ENCODE results near the gene CDK5RAP3.

The CDK5RAP3 gene

GRCh38 chr17:47995241-47995935 is 24.5 kb downstream of the CDK5RAP3 start:
- TF ChIP-seq CEBPB (IDR thresholded peaks at IDR 0.05) (no peak), TCF12 (IDR thresholded peaks at IDR 0.05; ENCODE audit: low read depth) (no peak), EGR1 (IDR thresholded peaks at IDR 0.05) (no peak), NFIC (IDR thresholded peaks at IDR 0.05) (no peak), ZBTB7A (IDR thresholded peaks at IDR 0.05; ENCODE audit: low read depth) (no peak), EP300 (IDR thresholded peaks at IDR 0.05; ENCODE audit: borderline replicate concordance) (no peak), CREB1 (IDR thresholded peaks at IDR 0.05; ENCODE audit: low read depth) (no peak)
- TF ChIP-seq, protein P1, sequence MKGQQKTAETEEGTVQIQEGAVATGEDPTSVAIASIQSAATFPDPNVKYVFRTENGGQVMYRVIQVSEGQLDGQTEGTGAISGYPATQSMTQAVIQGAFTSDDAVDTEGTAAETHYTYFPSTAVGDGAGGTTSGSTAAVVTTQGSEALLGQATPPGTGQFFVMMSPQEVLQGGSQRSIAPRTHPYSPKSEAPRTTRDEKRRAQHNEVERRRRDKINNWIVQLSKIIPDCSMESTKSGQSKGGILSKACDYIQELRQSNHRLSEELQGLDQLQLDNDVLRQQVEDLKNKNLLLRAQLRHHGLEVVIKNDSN (IDR thresholded peaks at IDR 0.05), result no peak
- TF ChIP-seq, protein P2, sequence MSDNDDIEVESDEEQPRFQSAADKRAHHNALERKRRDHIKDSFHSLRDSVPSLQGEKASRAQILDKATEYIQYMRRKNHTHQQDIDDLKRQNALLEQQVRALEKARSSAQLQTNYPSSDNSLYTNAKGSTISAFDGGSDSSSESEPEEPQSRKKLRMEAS (IDR thresholded peaks at IDR 0.05), result no peak

DNA sequence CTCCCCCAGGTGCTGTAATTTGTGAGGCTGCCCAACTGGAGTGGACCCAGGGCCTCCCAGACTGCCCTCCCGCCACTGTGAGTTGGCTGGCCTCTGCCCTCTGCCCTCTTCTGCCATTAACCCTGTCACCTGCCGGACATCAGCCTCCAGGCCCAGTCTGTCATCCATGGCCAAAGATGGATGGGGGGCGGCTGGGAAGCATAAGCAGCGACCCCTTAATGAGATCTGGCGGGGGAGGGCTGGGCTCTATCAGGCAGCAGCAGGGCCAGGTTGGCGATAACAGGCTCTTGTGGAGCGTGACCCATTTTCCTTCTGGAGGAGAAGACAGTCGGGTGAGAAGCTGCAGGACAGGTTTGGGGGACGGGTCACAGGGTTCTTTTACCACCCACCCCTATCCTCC is 25.3 kb downstream of the CDK5RAP3 start:
- no peak for TF ChIP-seq NFIC (IDR thresholded peaks at IDR 0.05)

- TF ChIP-seq EGR1 (IDR thresholded peaks at IDR 0.05), result no peak
- TF ChIP-seq RAD21 (IDR thresholded peaks at IDR 0.05; ENCODE audit: low read depth), result no peak
- no peak for TF ChIP-seq CREB1 (IDR thresholded peaks at IDR 0.05; ENCODE audit: low read depth)
- no peak for TF ChIP-seq TAF1 (IDR thresholded peaks at IDR 0.05; ENCODE audit: low read depth)
- TF ChIP-seq NFIC (IDR thresholded peaks at IDR 0.05), result no peak
- no peak for TF ChIP-seq FOXM1 (IDR thresholded peaks at IDR 0.05; ENCODE audit: borderline replicate concordance, low read depth)
- no peak for TF ChIP-seq CEBPB (IDR thresholded peaks at IDR 0.05)
- TF ChIP-seq, protein P1 (IDR thresholded peaks at IDR 0.05), result no peak
- TF ChIP-seq EP300 (IDR thresholded peaks at IDR 0.05; ENCODE audit: borderline replicate concordance), result no peak
- TF ChIP-seq, protein P2 (IDR thresholded peaks at IDR 0.05), result no peak
- no peak for TF ChIP-seq YY1 (IDR thresholded peaks at IDR 0.05; ENCODE audit: low read depth)
- TF ChIP-seq TCF12 (IDR thresholded peaks at IDR 0.05; ENCODE audit: low read depth), result no peak
- no peak for TF ChIP-seq TEAD4 (IDR thresholded peaks at IDR 0.05)
- no peak for TF ChIP-seq ZBTB7A (IDR thresholded peaks at IDR 0.05; ENCODE audit: low read depth)
- TF ChIP-seq, protein P3, sequence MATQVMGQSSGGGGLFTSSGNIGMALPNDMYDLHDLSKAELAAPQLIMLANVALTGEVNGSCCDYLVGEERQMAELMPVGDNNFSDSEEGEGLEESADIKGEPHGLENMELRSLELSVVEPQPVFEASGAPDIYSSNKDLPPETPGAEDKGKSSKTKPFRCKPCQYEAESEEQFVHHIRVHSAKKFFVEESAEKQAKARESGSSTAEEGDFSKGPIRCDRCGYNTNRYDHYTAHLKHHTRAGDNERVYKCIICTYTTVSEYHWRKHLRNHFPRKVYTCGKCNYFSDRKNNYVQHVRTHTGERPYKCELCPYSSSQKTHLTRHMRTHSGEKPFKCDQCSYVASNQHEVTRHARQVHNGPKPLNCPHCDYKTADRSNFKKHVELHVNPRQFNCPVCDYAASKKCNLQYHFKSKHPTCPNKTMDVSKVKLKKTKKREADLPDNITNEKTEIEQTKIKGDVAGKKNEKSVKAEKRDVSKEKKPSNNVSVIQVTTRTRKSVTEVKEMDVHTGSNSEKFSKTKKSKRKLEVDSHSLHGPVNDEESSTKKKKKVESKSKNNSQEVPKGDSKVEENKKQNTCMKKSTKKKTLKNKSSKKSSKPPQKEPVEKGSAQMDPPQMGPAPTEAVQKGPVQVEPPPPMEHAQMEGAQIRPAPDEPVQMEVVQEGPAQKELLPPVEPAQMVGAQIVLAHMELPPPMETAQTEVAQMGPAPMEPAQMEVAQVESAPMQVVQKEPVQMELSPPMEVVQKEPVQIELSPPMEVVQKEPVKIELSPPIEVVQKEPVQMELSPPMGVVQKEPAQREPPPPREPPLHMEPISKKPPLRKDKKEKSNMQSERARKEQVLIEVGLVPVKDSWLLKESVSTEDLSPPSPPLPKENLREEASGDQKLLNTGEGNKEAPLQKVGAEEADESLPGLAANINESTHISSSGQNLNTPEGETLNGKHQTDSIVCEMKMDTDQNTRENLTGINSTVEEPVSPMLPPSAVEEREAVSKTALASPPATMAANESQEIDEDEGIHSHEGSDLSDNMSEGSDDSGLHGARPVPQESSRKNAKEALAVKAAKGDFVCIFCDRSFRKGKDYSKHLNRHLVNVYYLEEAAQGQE (IDR thresholded peaks at IDR 0.05; ENCODE audit: low read depth), result no peak
Measured at GRCh38 chr17:47997586-47997985, 26.7 kb downstream of the CDK5RAP3 start.

DNA sequence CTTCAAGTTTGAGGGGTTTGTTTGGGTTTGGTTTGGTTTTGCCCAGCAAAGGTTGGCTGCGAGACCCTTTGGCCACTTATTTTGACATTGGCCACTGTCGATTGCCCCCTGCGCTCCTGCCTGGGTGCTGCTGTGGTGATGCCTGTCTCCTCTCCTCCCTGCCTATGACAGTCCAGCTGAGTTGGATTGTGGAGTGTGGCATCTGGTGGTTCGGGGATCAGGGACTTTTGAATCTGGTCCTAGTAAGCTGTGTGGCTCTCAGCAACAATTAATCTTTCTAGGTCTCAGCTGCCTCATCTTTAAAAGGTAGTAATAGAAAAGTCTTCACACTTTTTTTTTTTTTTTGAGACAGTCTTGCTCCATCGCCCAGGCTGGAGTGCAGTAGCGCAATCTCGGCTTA is 27.1 kb downstream of the CDK5RAP3 start:
- TF ChIP-seq TAF1 (IDR thresholded peaks at IDR 0.05; ENCODE audit: low read depth) (no peak), CREB1 (IDR thresholded peaks at IDR 0.05; ENCODE audit: low read depth) (no peak)

DNA sequence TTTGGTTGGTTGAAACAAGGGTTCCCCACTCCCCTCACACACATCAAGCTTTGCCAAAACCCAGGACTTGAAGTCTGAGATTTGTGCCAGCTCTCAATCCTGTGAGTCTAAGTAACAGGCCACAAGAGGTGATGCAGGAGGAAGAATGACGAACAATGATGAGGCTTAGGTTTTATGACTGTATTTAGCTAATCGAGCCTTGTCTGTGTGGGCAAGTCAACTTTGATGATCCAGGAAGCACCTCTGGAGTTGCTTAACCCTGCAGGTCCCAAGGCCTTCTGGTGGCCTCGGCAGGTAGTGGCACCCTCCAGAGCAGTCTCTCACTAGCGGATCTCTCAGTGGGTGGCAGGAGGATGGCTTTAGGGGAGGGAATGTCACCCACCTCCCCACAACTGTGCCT is 28.7 kb downstream of the CDK5RAP3 start:
- no peak for TF ChIP-seq CREB1 (IDR thresholded peaks at IDR 0.05; ENCODE audit: low read depth)
- no peak for TF ChIP-seq YY1 (IDR thresholded peaks at IDR 0.05; ENCODE audit: low read depth)
- TF ChIP-seq CEBPB (IDR thresholded peaks at IDR 0.05), result no peak
- no peak for TF ChIP-seq ZBTB7A (IDR thresholded peaks at IDR 0.05; ENCODE audit: low read depth)
- TF ChIP-seq, protein P3 (IDR thresholded peaks at IDR 0.05; ENCODE audit: low read depth), result no peak
- no peak for TF ChIP-seq RAD21 (IDR thresholded peaks at IDR 0.05; ENCODE audit: low read depth)
- TF ChIP-seq EP300 (IDR thresholded peaks at IDR 0.05; ENCODE audit: borderline replicate concordance), result no peak
- no peak for TF ChIP-seq TCF12 (IDR thresholded peaks at IDR 0.05; ENCODE audit: low read depth)
- TF ChIP-seq NFIC (IDR thresholded peaks at IDR 0.05), result no peak
- TF ChIP-seq FOXM1 (IDR thresholded peaks at IDR 0.05; ENCODE audit: borderline replicate concordance, low read depth), result no peak
- TF ChIP-seq, protein P1 (IDR thresholded peaks at IDR 0.05), result no peak
- no peak for TF ChIP-seq TEAD4 (IDR thresholded peaks at IDR 0.05)
- TF ChIP-seq, protein P2 (IDR thresholded peaks at IDR 0.05), result no peak
- TF ChIP-seq EGR1 (IDR thresholded peaks at IDR 0.05), result no peak
- no peak for TF ChIP-seq TAF1 (IDR thresholded peaks at IDR 0.05; ENCODE audit: low read depth)
